DLD1 (cell line): ENCODE results near the gene LBHD1.
"Not testable (repeated sequence)": the region's sequence is repeated elsewhere in the genome, so short reads cannot be mapped to it uniquely, and the experiment has no call there.

Experiments
- in situ Hi-C: cut with HindIII; loops from 2 replicates; pipeline ENCODE4 v1.10.0; 2017; ENCODE audit warnings: low sequenced_read_pairs

Gene LBHD1

GRCh38 chr11:62671608-62672389 is at the start of gene LBHD1, which contains the start of gene UQCC3:
Gene LBHD1, minus strand, starts transcription at chr11:62672267. Its CDS starts 2,236 bp downstream, at chr11:62670031.
Gene UQCC3, plus strand, starts transcription at chr11:62671673. Its CDS starts 73 bp downstream, at chr11:62671746.
- in situ Hi-C loops = loop anchor here (10.0 kb wide), 1 partner anchor 247 kb away; no protein-coding TSS in a partner anchor

- in situ Hi-C loops = no loop called here
Observed at GRCh38 chr11:62719302-62719978, 47.4 kb upstream of the LBHD1 start.

- in situ Hi-C loops = no loop called here
Observed at GRCh38 chr11:62716816-62717215, 44.7 kb upstream of the LBHD1 start.

GRCh38 chr11:62716206-62716605 is 44.1 kb upstream of the LBHD1 start:
- in situ Hi-C loops = no loop called here

GRCh38 chr11:62715150-62716130 is 43.4 kb upstream of the LBHD1 start:
- in situ Hi-C loops = no loop called here

- in situ Hi-C loops = no loop called here
Observed at GRCh38 chr11:62713343-62713742, 41.3 kb upstream of the LBHD1 start.

- in situ Hi-C loops = no loop called here
Observed at GRCh38 chr11:62712861-62713260, 40.8 kb upstream of the LBHD1 start.

GRCh38 chr11:62712276-62712812 is 40.3 kb upstream of the LBHD1 start:
- in situ Hi-C loops = no loop called here

- in situ Hi-C loops = no loop called here
Observed at GRCh38 chr11:62710001-62710345, 37.9 kb upstream of the LBHD1 start.

GRCh38 chr11:62709247-62710000 is 37.4 kb upstream of the LBHD1 start:
- in situ Hi-C loops = no loop called here

GRCh38 chr11:62708793-62709192 is 36.7 kb upstream of the LBHD1 start:
- in situ Hi-C loops = no loop called here

GRCh38 chr11:62708392-62708791 is 36.3 kb upstream of the LBHD1 start:
- in situ Hi-C loops = no loop called here

- in situ Hi-C loops = no loop called here
Observed at GRCh38 chr11:62707277-62707861, 35.3 kb upstream of the LBHD1 start, which contains the start of the genes BSCL2 and GNG3. Gene BSCL2, minus strand, starts transcription at chr11:62707424. Its CDS starts 229 bp downstream, at chr11:62707195. Gene GNG3, plus strand, starts transcription at chr11:62707676. Its CDS starts 620 bp downstream, at chr11:62708296.

- in situ Hi-C loops = no loop called here
Observed at GRCh38 chr11:62706850-62707247, 34.8 kb upstream of the LBHD1 start.

GRCh38 chr11:62705880-62706849 is 34.1 kb upstream of the LBHD1 start:
- in situ Hi-C loops = no loop called here

GRCh38 chr11:62705413-62705812 is 33.3 kb upstream of the LBHD1 start:
- in situ Hi-C loops = no loop called here

GRCh38 chr11:62703921-62704320 is 31.9 kb upstream of the LBHD1 start:
- in situ Hi-C loops = not testable (repeated sequence)

GRCh38 chr11:62702246-62702645 is 30.2 kb upstream of the LBHD1 start:
- in situ Hi-C loops = no loop called here
